ENCODE measurements around the gene VDR.

DNA sequence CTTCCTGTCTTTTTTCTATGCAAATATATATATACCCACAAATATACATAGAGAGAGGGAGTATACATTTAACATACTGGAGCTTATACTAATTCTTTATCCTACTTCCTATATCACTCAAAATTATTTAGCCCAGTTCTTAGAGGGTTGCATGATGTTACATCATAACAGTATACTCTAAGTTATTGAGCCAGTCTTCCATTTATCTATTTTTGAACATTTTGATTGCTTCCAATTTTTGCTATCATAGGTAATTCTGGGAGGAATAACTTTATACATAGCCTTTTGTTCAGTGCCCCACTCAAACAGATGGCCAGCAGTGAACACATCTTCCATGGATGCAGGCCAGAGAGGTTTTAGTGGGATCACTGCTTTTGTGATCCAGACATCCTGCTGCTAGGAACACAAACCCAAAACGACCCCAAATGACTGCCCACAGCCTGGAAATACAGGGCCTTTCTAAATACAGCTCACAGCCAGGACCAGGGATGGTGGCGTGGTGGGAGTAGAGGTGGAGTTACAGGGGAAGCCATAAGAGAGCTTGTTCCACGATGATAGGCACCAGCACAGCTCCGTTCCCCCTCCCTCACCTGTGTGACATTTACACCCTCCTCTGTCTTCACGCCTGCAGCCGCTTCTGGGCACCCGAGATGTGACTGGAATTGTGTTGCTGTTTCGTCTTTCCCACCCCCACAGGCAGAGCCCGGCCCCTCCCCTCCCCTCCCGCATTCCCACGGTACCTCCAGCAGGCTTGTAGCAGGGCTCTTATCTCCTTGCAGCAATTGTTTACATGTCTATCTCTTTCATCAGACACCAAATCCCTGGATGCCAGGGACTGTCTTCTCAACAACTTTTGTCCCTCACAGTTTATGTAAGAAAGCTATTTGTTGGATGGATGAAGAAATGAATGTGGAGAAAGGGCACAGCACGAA is 54.4 kb downstream of the VDR start:
- no peak for TF ChIP-seq CTCF (IDR thresholded peaks at IDR 0.05 in 8 of 11, conservative IDR thresholded peaks at IDR 0.05 in 3 of 11)
- no peak for TF ChIP-seq POLR2A (IDR thresholded peaks at IDR 0.05)
- TF ChIP-seq POLR2AphosphoS5 (IDR thresholded peaks at IDR 0.05) = no peak

Data from spleen (tissue), 7 donors.